Gastrocnemius medialis (tissue), 4 donors: ENCODE measurements around the gene NFAM1. TPM values are rescaled to one million over a fixed set of nuclear protein-coding genes. Genes with fewer than 3 reads are reported as not detected.

Source experiments
- ATAC-seq, 2 donors: fragments of 150-250 bp; one replicate each; pipeline ENCODE4 v1.9.1; 2016
- DNase-seq, 2 donors: peaks; one replicate each; pipeline ENCODE4 v3.0.0-alpha.2; 2019
- H3K27ac ChIP-seq, 4 donors: fragments of 200-600 bp; sonication (generic); 1 replicate in 1 of 4; 2 replicates in 3 of 4; pipeline ENCODE4 v1.5.1; 2016 to 2018; ENCODE audit warnings: mild to moderate bottlenecking in 2 of 4, moderate library complexity in 1 of 4
- H3K27me3 ChIP-seq, 3 donors: fragments of 200-600 bp; sonication (generic) in 2 of 3; 1 replicate in 1 of 3; 2 replicates in 2 of 3; pipeline versions ENCODE4 v1.5.1 to v1.6.0; 2016 to 2019; ENCODE audit warnings: mild to moderate bottlenecking in 1 of 3, moderate library complexity in 1 of 3
- H3K36me3 ChIP-seq, 2 donors: fragments of 200-600 bp; sonication (generic) in 1 of 2; one replicate each; pipeline ENCODE4 v1.5.1; 2017 to 2018
- H3K4me1 ChIP-seq, 2 donors: fragments of 200-600 bp; sonication (generic) in 1 of 2; one replicate each; pipeline ENCODE4 v1.5.1; 2016 to 2017; ENCODE audit warnings: mild to moderate bottlenecking in 2 of 2
- H3K4me3 ChIP-seq, 4 donors: fragments of 200-600 bp; sonication (generic) in 3 of 4; 1 replicate in 1 of 4; 2 replicates in 3 of 4; pipeline ENCODE4 v1.5.1; 2016 to 2019; ENCODE audit warnings: mild to moderate bottlenecking in 2 of 4
- H3K9me3 ChIP-seq, 3 donors: fragments of 200-600 bp; sonication (generic) in 2 of 3; 1 replicate in 1 of 3; 2 replicates in 2 of 3; pipeline ENCODE4 v1.5.1; 2016 to 2019
- POLR2A ChIP-seq, 2 donors: fragments of 450-650 bp; IDR thresholded peaks; one replicate each; pipeline ENCODE4 v1.6.1; 2017; ENCODE audit warnings: antibody characterized with exemption in 2 of 2, mild to moderate bottlenecking in 2 of 2, moderate library complexity in 2 of 2
- in situ Hi-C, 4 donors: fragments of 200-750 bp; cut with MboI; loops; one replicate each; pipeline versions ENCODE4 v1.15.0 to v1.8.0; 2017; ENCODE audit warnings: low sequenced_read_pairs in 4 of 4
- intact Hi-C: fragments of 100-400 bp; cut with DNase I; formaldehyde crosslinking; loops from one replicate; pipeline ENCODE4 v1.15.1; 2023; ENCODE audit warnings: low total_unique reads
- total RNA-seq, 4 donors: library from RNA; depleted of rRNA; stranded (reverse); fragments of >200 nt; gene quantifications; one replicate each; pipeline versions ENCODE4 v1.1.0 to v1.2.3, GENCODE V29; 2016
- TF ChIP-seq, protein P1 (sequence below), 5 experiments: fragments of 450-650 bp in 3 of 5; fragments of 200-600 bp in 2 of 5; sonication (generic) in 2 of 5; IDR thresholded peaks in 4 of 5; conservative IDR thresholded peaks in 1 of 5; 1 replicate in 4 of 5; 2 replicates in 1 of 5; pipeline ENCODE4 v1.5.1; 2016 to 2019; ENCODE audit warnings: antibody characterized with exemption in 5 of 5, mild to moderate bottlenecking in 3 of 5, moderate library complexity in 3 of 5

NFAM1 gene
- total RNA-seq, 4 donors from 2014 or later: 0.20 to 0.59 (median 0.58) TPM; not detected in 1

DNA sequence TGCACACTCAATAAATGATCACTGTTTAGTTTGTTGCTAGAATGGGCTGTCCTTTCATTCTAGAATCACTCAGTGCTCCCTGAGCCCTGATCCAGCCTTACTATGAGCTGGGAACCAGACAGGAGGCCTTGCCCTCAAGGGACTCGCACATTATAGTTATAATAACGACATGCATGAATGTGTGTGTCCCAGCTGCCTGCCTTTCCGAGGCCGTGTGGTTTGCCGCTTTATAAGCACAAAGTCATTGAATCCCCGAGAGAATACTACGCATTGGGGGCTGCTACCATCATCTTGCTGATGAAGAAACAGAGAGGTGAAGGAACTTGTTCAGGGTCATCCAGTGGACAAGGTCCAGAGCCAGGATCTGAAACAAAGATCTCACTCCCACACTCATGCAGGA lies 75.7 kb downstream of the NFAM1 start:
- no peaks in the 10 kb centered on the region for H3K4me1 ChIP-seq
- in situ Hi-C loops (no loop called here), intact Hi-C loops (no loop called here)
- no peak for DNase-seq
- TF ChIP-seq, protein P1, sequence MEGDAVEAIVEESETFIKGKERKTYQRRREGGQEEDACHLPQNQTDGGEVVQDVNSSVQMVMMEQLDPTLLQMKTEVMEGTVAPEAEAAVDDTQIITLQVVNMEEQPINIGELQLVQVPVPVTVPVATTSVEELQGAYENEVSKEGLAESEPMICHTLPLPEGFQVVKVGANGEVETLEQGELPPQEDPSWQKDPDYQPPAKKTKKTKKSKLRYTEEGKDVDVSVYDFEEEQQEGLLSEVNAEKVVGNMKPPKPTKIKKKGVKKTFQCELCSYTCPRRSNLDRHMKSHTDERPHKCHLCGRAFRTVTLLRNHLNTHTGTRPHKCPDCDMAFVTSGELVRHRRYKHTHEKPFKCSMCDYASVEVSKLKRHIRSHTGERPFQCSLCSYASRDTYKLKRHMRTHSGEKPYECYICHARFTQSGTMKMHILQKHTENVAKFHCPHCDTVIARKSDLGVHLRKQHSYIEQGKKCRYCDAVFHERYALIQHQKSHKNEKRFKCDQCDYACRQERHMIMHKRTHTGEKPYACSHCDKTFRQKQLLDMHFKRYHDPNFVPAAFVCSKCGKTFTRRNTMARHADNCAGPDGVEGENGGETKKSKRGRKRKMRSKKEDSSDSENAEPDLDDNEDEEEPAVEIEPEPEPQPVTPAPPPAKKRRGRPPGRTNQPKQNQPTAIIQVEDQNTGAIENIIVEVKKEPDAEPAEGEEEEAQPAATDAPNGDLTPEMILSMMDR (IDR thresholded peaks at IDR 0.05 in 4 of 5, conservative IDR thresholded peaks at IDR 0.05 in 1 of 5): no peak
- TF ChIP-seq POLR2A (IDR thresholded peaks at IDR 0.05): no peak
- H3K4me3 ChIP-seq: no peak overlapping the region
- H3K9me3 ChIP-seq: no peaks in the 10 kb centered on the region
- ATAC-seq: no peak
- H3K27ac ChIP-seq: no peak overlapping the region
- no peaks in the 10 kb centered on the region for H3K36me3 ChIP-seq
- H3K27me3 ChIP-seq: no peaks in the 10 kb centered on the region

DNA sequence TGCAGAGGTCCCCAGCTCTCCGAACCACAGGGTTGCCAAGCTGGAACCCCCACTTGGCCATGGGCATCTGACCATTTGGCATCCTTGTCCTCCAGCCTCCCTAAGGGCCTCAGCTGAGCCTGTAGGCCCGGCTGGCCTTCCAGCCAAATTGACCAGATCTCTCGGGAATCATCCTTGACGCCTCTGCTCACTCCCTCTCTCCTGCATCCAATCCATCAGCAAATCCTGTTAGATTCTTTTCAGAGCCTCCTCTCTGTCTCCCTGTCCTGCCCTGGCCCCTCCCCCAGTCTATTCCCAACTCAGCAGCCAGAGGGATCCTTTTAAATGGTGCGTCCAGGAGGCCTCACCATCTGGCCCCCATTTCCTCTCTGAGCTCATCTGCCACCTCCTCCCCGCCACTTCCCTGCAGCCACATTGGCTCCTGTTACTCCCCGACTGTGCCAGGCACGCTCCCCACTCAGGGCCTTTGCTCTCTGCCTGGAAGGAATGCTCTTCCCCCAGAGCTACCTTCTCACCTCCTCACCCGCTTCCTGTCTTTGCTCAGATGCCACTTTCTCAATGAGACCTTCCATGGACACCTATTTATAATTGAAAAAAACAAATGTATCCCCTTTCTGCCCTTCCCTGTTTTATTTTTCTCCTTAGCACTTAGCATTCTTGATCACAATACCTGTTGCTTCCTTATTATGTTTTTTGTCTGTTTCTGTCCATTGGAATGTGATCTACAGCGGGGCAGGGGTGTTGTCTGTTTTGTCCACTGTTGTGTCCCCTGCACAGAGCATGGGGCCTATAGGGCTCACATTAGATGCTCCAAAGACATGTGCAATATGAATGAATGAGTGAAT lies 78.1 kb downstream of the NFAM1 start:
- intact Hi-C loops (no loop called here), in situ Hi-C loops (no loop called here)
- TF ChIP-seq POLR2A (IDR thresholded peaks at IDR 0.05): no peak
- TF ChIP-seq, protein P1 (IDR thresholded peaks at IDR 0.05 in 4 of 5, conservative IDR thresholded peaks at IDR 0.05 in 1 of 5): no peak
- Histone ChIP-seq H3K4me3 (no peak overlapping the region), H3K27ac (no peak overlapping the region), H3K4me1 (no peaks in the 10 kb centered on the region), H3K36me3 (no peaks in the 10 kb centered on the region), H3K27me3 (no peaks in the 10 kb centered on the region), H3K9me3 (no peaks in the 10 kb centered on the region)
- DNase-seq: no peak
- no peak for ATAC-seq

DNA sequence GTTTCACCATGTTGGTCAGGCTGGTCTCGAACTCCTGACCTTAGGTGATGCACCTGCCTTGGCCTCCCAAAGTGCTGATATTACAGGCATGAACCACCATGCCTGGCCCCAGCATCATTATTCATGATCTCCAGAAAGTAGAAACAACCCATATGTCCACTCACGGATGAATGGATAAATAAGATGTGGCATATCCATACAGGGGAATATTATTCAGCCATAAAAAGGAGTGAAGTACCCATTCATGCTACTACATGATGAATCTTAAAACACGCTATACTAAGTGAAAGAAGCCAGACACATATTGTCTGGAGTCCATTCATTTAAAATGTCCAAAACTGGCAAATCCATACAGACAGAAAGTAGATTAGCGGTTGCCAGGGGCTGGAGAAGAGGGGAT lies 81.8 kb downstream of the NFAM1 start:
- no peaks in the 10 kb centered on the region for H3K4me1 ChIP-seq
- H3K4me3 ChIP-seq: no peak overlapping the region
- intact Hi-C loops (no loop called here), in situ Hi-C loops (no loop called here)
- H3K9me3 ChIP-seq: no peaks in the 10 kb centered on the region
- ATAC-seq: no peak
- TF ChIP-seq, protein P1 (IDR thresholded peaks at IDR 0.05 in 4 of 5, conservative IDR thresholded peaks at IDR 0.05 in 1 of 5): no peak
- no peak for TF ChIP-seq POLR2A (IDR thresholded peaks at IDR 0.05)
- H3K36me3 ChIP-seq: no peaks in the 10 kb centered on the region
- H3K27ac ChIP-seq: no peak overlapping the region
- no peaks in the 10 kb centered on the region for H3K27me3 ChIP-seq
- no peak for DNase-seq

DNA sequence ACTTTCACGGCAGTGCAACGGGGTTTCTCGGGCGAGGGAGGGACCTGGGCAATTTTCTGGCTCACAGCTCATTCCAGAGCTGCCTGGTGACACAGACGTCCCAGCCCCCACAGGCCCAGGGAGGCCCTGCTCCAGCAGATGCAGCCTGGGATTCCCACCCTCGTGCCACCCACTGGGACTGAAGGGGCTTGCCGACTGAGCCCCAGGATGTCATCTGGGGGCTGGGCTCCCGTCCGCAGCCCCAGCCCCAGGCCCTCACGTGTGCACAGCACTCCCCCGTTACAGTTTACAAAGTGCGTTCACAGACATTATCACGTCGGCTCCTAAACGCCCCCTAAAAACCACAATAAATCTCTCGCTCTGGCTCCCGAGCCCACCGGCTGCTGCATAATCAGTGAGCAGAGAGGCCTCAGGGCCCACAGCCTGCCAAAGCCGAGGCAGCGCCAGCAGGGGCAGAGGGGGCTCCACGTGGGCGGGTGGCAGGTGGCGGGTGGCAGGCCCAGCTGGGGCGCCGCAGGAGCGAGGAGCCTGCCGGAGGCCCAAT lies 84.8 kb downstream of the NFAM1 start:
- in situ Hi-C loops (no loop called here), intact Hi-C loops (no loop called here)
- no peaks in the 10 kb centered on the region for H3K27me3 ChIP-seq
- H3K36me3 ChIP-seq: no peaks in the 10 kb centered on the region
- no peak for DNase-seq
- no peak for TF ChIP-seq POLR2A (IDR thresholded peaks at IDR 0.05)
- TF ChIP-seq, protein P1 (IDR thresholded peaks at IDR 0.05 in 4 of 5, conservative IDR thresholded peaks at IDR 0.05 in 1 of 5): no peak
- ATAC-seq: no peak
- H3K4me1 ChIP-seq: peaks cover 0 to 3% of the 10 kb centered on the region in 2 donors
- H3K9me3 ChIP-seq: no peaks in the 10 kb centered on the region
- no peak overlapping the region for H3K4me3 ChIP-seq
- H3K27ac ChIP-seq: no peak overlapping the region
